ENCODE results near the gene KCNH5.

- TF ChIP-seq, protein P1, sequence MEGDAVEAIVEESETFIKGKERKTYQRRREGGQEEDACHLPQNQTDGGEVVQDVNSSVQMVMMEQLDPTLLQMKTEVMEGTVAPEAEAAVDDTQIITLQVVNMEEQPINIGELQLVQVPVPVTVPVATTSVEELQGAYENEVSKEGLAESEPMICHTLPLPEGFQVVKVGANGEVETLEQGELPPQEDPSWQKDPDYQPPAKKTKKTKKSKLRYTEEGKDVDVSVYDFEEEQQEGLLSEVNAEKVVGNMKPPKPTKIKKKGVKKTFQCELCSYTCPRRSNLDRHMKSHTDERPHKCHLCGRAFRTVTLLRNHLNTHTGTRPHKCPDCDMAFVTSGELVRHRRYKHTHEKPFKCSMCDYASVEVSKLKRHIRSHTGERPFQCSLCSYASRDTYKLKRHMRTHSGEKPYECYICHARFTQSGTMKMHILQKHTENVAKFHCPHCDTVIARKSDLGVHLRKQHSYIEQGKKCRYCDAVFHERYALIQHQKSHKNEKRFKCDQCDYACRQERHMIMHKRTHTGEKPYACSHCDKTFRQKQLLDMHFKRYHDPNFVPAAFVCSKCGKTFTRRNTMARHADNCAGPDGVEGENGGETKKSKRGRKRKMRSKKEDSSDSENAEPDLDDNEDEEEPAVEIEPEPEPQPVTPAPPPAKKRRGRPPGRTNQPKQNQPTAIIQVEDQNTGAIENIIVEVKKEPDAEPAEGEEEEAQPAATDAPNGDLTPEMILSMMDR (IDR thresholded peaks at IDR 0.05) = no peak
- TF ChIP-seq POLR2A (IDR thresholded peaks at IDR 0.05) = no peak
Measured at GRCh38 chr14:63009495-63009894, 35.8 kb downstream of the KCNH5 start.
